ENCODE data around the gene CRABP2.

DNA sequence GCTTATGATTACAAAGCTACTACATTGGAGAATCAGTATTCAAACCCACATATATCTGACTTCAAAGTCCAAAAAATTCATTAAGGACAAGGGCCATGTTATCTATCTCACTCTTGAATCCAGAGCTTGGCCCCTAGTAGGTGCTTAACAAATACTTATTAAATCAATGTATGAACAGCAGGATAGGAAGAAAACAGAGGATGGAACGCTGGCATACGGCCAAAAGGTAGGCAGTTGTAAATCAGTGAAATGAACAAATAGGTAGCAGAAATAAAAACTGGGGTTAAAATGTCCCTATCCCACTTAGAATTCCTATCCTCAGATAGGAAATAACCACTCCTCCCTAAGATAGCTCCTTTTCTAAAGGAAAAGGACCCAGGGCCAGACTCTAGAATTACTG lies 33.5 kb upstream of the CRABP2 start:
- TF ChIP-seq, protein P1, sequence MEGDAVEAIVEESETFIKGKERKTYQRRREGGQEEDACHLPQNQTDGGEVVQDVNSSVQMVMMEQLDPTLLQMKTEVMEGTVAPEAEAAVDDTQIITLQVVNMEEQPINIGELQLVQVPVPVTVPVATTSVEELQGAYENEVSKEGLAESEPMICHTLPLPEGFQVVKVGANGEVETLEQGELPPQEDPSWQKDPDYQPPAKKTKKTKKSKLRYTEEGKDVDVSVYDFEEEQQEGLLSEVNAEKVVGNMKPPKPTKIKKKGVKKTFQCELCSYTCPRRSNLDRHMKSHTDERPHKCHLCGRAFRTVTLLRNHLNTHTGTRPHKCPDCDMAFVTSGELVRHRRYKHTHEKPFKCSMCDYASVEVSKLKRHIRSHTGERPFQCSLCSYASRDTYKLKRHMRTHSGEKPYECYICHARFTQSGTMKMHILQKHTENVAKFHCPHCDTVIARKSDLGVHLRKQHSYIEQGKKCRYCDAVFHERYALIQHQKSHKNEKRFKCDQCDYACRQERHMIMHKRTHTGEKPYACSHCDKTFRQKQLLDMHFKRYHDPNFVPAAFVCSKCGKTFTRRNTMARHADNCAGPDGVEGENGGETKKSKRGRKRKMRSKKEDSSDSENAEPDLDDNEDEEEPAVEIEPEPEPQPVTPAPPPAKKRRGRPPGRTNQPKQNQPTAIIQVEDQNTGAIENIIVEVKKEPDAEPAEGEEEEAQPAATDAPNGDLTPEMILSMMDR (IDR thresholded peaks at IDR 0.05) = no peak
- no peak for TF ChIP-seq POLR2A (IDR thresholded peaks at IDR 0.05)
